MM.1S (cell line): ENCODE measurements around the gene HOMER3.

Experiments used
- DNase-seq: peaks from one replicate; pipeline ENCODE4 v3.0.0-alpha.2; 2015
- H2AFZ ChIP-seq: fragments of 300-600 bp; sonication (generic); 2 replicates; pipeline ENCODE4 v1.6.0; 2016; ENCODE audit warnings: antibody characterized with exemption, low read length
- H3F3A ChIP-seq: fragments of 300-600 bp; sonication (generic); 2 replicates; pipeline ENCODE4 v1.6.1; 2016; ENCODE audit warnings: mild to moderate bottlenecking, antibody characterized with exemption, low read length, moderate library complexity, mixed read lengths; ENCODE audit not compliant: insufficient read depth
- H3K27ac ChIP-seq: fragments of 300-600 bp; sonication (generic); 2 replicates; pipeline ENCODE4 v1.5.1; 2016; ENCODE audit warnings: mild to moderate bottlenecking, low read length
- H3K27me3 ChIP-seq: fragments of 300-600 bp; sonication (generic); replicated peaks from 2 replicates; pipeline ENCODE4 v1.6.0; 2016; ENCODE audit warnings: low read length; ENCODE audit not compliant: insufficient read depth
- H3K36me3 ChIP-seq: fragments of 300-600 bp; sonication (generic); replicated peaks from 2 replicates; pipeline ENCODE4 v1.6.1; 2016; ENCODE audit warnings: mild to moderate bottlenecking, low read length, mixed read lengths; ENCODE audit not compliant: insufficient read depth
- H3K4me1 ChIP-seq: fragments of 300-600 bp; sonication (generic); 2 replicates; pipeline ENCODE4 v1.6.1; 2016; ENCODE audit warnings: low read length, mixed read lengths
- H3K4me2 ChIP-seq: fragments of 300-600 bp; sonication (generic); 2 replicates; pipeline ENCODE4 v1.6.0; 2016; ENCODE audit warnings: low read depth, low read length
- H3K4me3 ChIP-seq: fragments of 300-600 bp; sonication (generic); 2 replicates; pipeline ENCODE4 v1.5.1; 2016; ENCODE audit warnings: low read length, mixed read lengths
- H3K79me2 ChIP-seq: fragments of 300-600 bp; sonication (generic); 2 replicates; pipeline ENCODE4 v1.6.1; 2016; ENCODE audit warnings: mixed run types, low read length, mixed read lengths
- H3K9ac ChIP-seq: fragments of 300-600 bp; sonication (generic); 2 replicates; pipeline ENCODE4 v1.6.1; 2016; ENCODE audit warnings: low read length, mixed read lengths
- H3K9me2 ChIP-seq: fragments of 300-600 bp; sonication (generic); replicated peaks from 2 replicates; pipeline ENCODE4 v1.6.1; 2016; ENCODE audit warnings: mild to moderate bottlenecking, low read length, mixed read lengths; ENCODE audit not compliant: insufficient read depth
- H3K9me3 ChIP-seq: fragments of 300-600 bp; sonication (generic); replicated peaks from 2 replicates; pipeline ENCODE4 v1.6.1; 2016; ENCODE audit warnings: mild to moderate bottlenecking, low read length, mixed read lengths; ENCODE audit not compliant: insufficient read depth
- H4K20me1 ChIP-seq: fragments of 300-600 bp; sonication (generic); 2 replicates; pipeline ENCODE4 v1.6.1; 2016; ENCODE audit warnings: mild to moderate bottlenecking, low read length, moderate library complexity, mixed read lengths; ENCODE audit not compliant: insufficient read depth
- EZH2 ChIP-seq: fragments of 300-600 bp; sonication (generic); optimal IDR thresholded peaks from 2 replicates; pipeline ENCODE3; 2017; ENCODE audit warnings: low read depth, mild to moderate bottlenecking, antibody characterized with exemption, low read length, mixed read lengths
- EZH2phosphoT487 ChIP-seq: fragments of 300-600 bp; sonication (generic); IDR thresholded peaks from 2 replicates; pipeline ENCODE4 v1.6.1; 2018; ENCODE audit warnings: antibody characterized with exemption, low read length
- TF ChIP-seq, protein P1 (sequence below): fragments of 300-600 bp; sonication (generic); IDR thresholded peaks from 2 replicates; pipeline ENCODE4 v1.5.1; 2016; ENCODE audit warnings: antibody characterized with exemption, low read length, mixed read lengths

Gene HOMER3

GRCh38 chr19:18951721-18952281 is 10.8 kb upstream of the HOMER3 start:
- DNase-seq = no peak
- no peak overlapping the region for H3K4me2 ChIP-seq
- no peaks in the 10 kb centered on the region for H3K9me2 ChIP-seq
- peaks cover 27% of the 10 kb centered on the region for H3F3A ChIP-seq
- no peaks in the 10 kb centered on the region for H4K20me1 ChIP-seq
- no peaks in the 10 kb centered on the region for H3K36me3 ChIP-seq
- no peak overlapping the region for H3K4me3 ChIP-seq
- TF ChIP-seq EZH2 = no peak
- no peak for TF ChIP-seq EZH2phosphoT487
- TF ChIP-seq, protein P1, sequence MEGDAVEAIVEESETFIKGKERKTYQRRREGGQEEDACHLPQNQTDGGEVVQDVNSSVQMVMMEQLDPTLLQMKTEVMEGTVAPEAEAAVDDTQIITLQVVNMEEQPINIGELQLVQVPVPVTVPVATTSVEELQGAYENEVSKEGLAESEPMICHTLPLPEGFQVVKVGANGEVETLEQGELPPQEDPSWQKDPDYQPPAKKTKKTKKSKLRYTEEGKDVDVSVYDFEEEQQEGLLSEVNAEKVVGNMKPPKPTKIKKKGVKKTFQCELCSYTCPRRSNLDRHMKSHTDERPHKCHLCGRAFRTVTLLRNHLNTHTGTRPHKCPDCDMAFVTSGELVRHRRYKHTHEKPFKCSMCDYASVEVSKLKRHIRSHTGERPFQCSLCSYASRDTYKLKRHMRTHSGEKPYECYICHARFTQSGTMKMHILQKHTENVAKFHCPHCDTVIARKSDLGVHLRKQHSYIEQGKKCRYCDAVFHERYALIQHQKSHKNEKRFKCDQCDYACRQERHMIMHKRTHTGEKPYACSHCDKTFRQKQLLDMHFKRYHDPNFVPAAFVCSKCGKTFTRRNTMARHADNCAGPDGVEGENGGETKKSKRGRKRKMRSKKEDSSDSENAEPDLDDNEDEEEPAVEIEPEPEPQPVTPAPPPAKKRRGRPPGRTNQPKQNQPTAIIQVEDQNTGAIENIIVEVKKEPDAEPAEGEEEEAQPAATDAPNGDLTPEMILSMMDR = no peak
- no peaks in the 10 kb centered on the region for H3K27me3 ChIP-seq
- peaks cover 36% of the 10 kb centered on the region for H3K4me1 ChIP-seq
- H2AFZ ChIP-seq = no peak overlapping the region
- H3K27ac ChIP-seq = no peak overlapping the region; the same call in 1 of the 2 replicates
- H3K79me2 ChIP-seq = no peaks in the 10 kb centered on the region
- no peaks in the 10 kb centered on the region for H3K9me3 ChIP-seq
- no peak overlapping the region for H3K9ac ChIP-seq

DNA sequence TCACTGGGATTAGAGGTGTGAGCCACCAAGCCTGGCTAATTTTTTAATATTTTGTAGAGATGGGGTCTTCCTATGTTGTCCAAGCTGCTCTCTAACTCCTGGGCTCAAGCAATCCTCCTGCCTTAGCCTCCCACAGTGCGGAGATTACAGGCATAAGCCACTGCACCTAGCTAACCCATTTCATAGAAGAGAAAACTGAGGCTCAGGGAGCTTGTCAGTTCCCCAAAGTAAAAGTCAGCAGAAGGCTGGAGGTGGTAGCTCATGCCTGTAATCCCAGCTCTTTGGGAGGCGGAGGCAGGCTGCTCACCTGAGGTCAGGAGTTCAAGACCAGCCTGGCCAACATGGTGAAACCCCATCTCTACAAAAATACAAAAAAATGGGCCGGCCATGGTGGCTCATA is 8.8 kb upstream of the HOMER3 start:
- peak overlapping the region; percentile 76 for H3K9ac ChIP-seq
- peak overlapping the region; percentile 97 for H3K27ac ChIP-seq
- no peaks in the 10 kb centered on the region for H3K36me3 ChIP-seq
- H3K4me3 ChIP-seq = no peak overlapping the region
- H3K27me3 ChIP-seq = no peaks in the 10 kb centered on the region
- H3K9me2 ChIP-seq = no peaks in the 10 kb centered on the region
- H3F3A ChIP-seq = peaks cover 38% of the 10 kb centered on the region
- DNase-seq = no peak
- peaks cover 55% of the 10 kb centered on the region for H3K4me1 ChIP-seq
- H3K79me2 ChIP-seq = no peaks in the 10 kb centered on the region
- peak overlapping the region; percentile 83; the same call in 1 of the 2 replicates for H3K4me2 ChIP-seq
- H3K9me3 ChIP-seq = no peaks in the 10 kb centered on the region
- H2AFZ ChIP-seq = 0 out of 2 replicates have a peak overlapping the region, but pooled peaks have one; percentile 51
- no peaks in the 10 kb centered on the region for H4K20me1 ChIP-seq
- TF ChIP-seq EZH2phosphoT487 = no peak
- TF ChIP-seq EZH2 = no peak
- TF ChIP-seq, protein P1 = no peak

DNA sequence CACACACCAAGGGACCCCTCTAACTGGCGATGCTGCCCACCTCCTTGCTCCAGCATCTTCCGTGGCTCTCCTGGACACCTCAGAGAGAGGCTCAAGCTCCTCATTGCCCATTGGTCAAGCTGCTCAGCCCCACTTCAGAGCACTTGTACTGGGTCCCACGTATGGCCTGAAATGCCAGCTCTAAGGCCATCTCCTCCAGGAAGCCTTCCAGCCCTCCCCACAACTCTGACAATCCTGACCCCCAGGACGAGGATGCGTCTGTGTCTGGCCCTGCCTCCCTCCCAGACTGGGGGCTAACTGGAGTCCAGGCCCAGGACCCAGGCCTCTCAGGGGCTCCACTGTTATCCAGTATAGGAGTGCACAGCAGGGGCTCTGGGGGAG is 7.9 kb upstream of the HOMER3 start:
- no peaks in the 10 kb centered on the region for H3K9me3 ChIP-seq
- H3F3A ChIP-seq = peaks cover 43% of the 10 kb centered on the region
- peak overlapping the region; percentile 96 for H3K27ac ChIP-seq
- no peak for TF ChIP-seq EZH2phosphoT487
- TF ChIP-seq, protein P1 = no peak
- no peak for TF ChIP-seq EZH2
- DNase-seq = no peak
- no peaks in the 10 kb centered on the region for H3K79me2 ChIP-seq
- peak overlapping the region; percentile 58 for H3K9ac ChIP-seq
- H3K4me1 ChIP-seq = peaks cover 61% of the 10 kb centered on the region
- no peaks in the 10 kb centered on the region for H3K9me2 ChIP-seq
- peak overlapping the region; percentile 15; the same call in 1 of the 2 replicates for H3K4me2 ChIP-seq
- no peaks in the 10 kb centered on the region for H4K20me1 ChIP-seq
- no peaks in the 10 kb centered on the region for H3K36me3 ChIP-seq
- H3K27me3 ChIP-seq = no peaks in the 10 kb centered on the region
- no peak overlapping the region for H3K4me3 ChIP-seq
- H2AFZ ChIP-seq = 0 out of 2 replicates have a peak overlapping the region, but pooled peaks have one; percentile 2
